IPS DF 6.9 (cell line): ENCODE data around the gene COL8A2.

Experiments
- DNase-seq: peaks from one replicate; pipeline ENCODE4 v3.0.0-alpha.2; 2013; ENCODE audit warnings: low read depth, low spot score
- H3K27ac ChIP-seq: one replicate; pipeline ENCODE4 v1.5.1; 2013; ENCODE audit warnings: low read length, control low read depth
- H3K27me3 ChIP-seq: 2 replicates; pipeline ENCODE4 v1.6.1; 2013; ENCODE audit warnings: mild to moderate bottlenecking, low read length; ENCODE audit not compliant: control insufficient read depth, insufficient read depth
- H3K36me3 ChIP-seq: 2 replicates; pipeline ENCODE4 v1.6.1; 2013; ENCODE audit warnings: low read length; ENCODE audit not compliant: control insufficient read depth, insufficient read depth
- H3K4me1 ChIP-seq: 2 replicates; pipeline ENCODE4 v1.6.1; 2013; ENCODE audit warnings: low read length; ENCODE audit not compliant: control insufficient read depth, insufficient read depth
- H3K4me3 ChIP-seq: 2 replicates; pipeline ENCODE4 v1.5.1; 2013; ENCODE audit warnings: mild to moderate bottlenecking, low read length
- H3K9me3 ChIP-seq: 2 replicates; pipeline ENCODE4 v1.6.1; 2013; ENCODE audit warnings: low read length, inconsistent platforms; ENCODE audit not compliant: control insufficient read depth, insufficient read depth
- WGBS: extraction: QIAGEN DNeasy Blood & Tissue Kit; methylation state at CpG from one replicate; pipeline ENCODE4 v1.1.7; 2013; ENCODE audit warnings: mixed read lengths, missing lambda C conversion rate; ENCODE audit not compliant: insufficient read length, insufficient coverage; 5-methylcytosine and 5-hydroxymethylcytosine counted together

Gene COL8A2

GRCh38 chr1:36150296-36151133 is 25.5 kb upstream of the COL8A2 start:
- no peak for DNase-seq
- Histone ChIP-seq H3K4me1 (peaks cover 8% of the 10 kb centered on the region; the same call in 1 of the 2 replicates), H3K27me3 (peaks cover 20% of the 10 kb centered on the region), H3K9me3 (no peaks in the 10 kb centered on the region), H3K4me3 (no peak overlapping the region), H3K27ac (no peak overlapping the region), H3K36me3 (no peaks in the 10 kb centered on the region)
- WGBS = no CpG with 5 or more reads among the region's 12 CpGs

- Histone ChIP-seq H3K9me3 (no peaks in the 10 kb centered on the region), H3K27ac (no peak overlapping the region), H3K27me3 (peaks cover 19% of the 10 kb centered on the region), H3K4me3 (no peak overlapping the region), H3K36me3 (no peaks in the 10 kb centered on the region), H3K4me1 (peaks cover 6% of the 10 kb centered on the region; the same call in 1 of the 2 replicates)
- WGBS = no CpG with 5 or more reads among the region's 6 CpGs
- no peak for DNase-seq
Measured at GRCh38 chr1:36149973-36150295, 24.9 kb upstream of the COL8A2 start.

- Histone ChIP-seq H3K27me3 (peaks cover 13% of the 10 kb centered on the region), H3K4me1 (peaks cover 6% of the 10 kb centered on the region; the same call in 1 of the 2 replicates), H3K36me3 (no peaks in the 10 kb centered on the region), H3K4me3 (peak within 1 kb of the TSS; percentile 52; the same call in 1 of the 2 replicates), H3K9me3 (no peaks in the 10 kb centered on the region), H3K27ac (no peak within 1 kb of the TSS)
- no CpG with 5 or more reads among the region's 62 CpGs for WGBS
- DNase-seq = peak; percentile 99
Measured at GRCh38 chr1:36149237-36149972, 24.4 kb upstream of the COL8A2 start, which contains the start of gene TRAPPC3. Gene TRAPPC3, minus strand, starts transcription at chr1:36149486. Its CDS starts 108 bp downstream, at chr1:36149378.

DNA sequence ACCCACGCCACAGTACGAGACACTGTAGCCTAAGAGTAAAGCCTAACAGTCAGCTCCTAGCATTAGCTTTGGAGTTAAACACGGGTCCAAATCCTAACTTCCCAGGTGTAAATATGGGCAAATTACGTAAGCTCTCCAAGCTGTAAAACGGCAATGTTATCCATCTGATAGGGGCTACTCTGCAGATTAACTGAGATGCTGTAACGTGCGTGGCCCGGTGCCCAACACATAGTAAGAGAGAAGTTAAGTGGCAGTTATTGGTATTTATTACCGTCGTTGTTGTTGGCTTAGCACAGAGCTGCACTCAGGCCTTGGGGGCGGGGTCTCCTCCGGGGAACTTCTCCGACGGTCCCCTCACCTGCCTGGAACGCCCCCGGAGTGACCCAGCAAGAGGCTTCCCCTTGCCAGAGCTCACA is 23.8 kb upstream of the COL8A2 start:
- peaks cover 6% of the 10 kb centered on the region; the same call in 1 of the 2 replicates for H3K4me1 ChIP-seq
- peak overlapping the region; percentile 52; the same call in 1 of the 2 replicates for H3K4me3 ChIP-seq
- no peaks in the 10 kb centered on the region for H3K36me3 ChIP-seq
- H3K27me3 ChIP-seq = peaks cover 10% of the 10 kb centered on the region
- no CpG with 5 or more reads among the region's 16 CpGs for WGBS
- DNase-seq = no peak
- H3K9me3 ChIP-seq = no peaks in the 10 kb centered on the region
- H3K27ac ChIP-seq = no peak overlapping the region

DNA sequence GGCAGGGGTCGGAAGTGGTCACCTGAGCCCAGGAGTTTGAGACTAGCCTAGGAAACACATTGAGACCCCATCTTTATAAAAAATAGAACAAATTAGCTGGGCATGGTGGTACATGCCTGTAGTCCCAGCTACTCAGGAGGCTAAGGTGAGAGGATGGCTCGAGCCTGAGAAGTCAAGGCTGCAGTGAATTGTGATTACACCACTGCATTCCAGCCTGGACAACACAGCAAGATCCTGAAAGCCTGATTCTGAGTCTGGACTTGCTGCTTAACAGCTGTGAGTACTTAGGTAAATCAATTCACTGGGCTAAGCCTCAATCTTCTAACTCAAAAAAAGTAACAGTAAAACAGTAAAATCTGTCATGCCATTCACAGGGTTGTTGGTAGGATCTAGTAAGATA is 19.4 kb upstream of the COL8A2 start:
- WGBS = no CpG with 5 or more reads among the region's 2 CpGs
- H3K27ac ChIP-seq = no peak overlapping the region

DNA sequence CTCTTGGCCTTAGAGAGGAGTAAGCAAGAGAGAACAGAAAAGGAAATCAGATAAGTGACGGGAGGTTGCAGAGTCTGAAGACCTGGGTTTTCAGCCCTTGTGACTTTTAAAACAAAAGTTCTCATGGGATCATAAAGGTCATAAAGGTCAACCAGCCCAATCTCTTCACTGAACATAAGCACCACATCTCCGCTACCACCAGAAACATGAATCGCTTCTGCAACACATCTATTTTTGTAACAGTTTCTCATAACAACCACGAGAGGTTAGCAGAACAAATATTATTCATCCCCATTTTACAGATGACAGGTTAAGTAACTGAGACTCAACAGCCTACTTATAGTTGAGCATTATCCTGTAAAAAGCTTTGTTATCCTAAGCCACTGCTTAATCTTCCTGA is 18.4 kb upstream of the COL8A2 start:
- Histone ChIP-seq H3K4me1 (no peaks in the 10 kb centered on the region), H3K9me3 (no peaks in the 10 kb centered on the region), H3K27me3 (no peaks in the 10 kb centered on the region), H3K4me3 (no peak overlapping the region), H3K36me3 (no peaks in the 10 kb centered on the region), H3K27ac (no peak overlapping the region)
- WGBS = no CpG with 5 or more reads among the region's 4 CpGs
- no peak for DNase-seq

More for the DNA sequence above, 19.4 kb upstream of the COL8A2 start:
- Histone ChIP-seq H3K36me3 (no peaks in the 10 kb centered on the region), H3K4me1 (no peaks in the 10 kb centered on the region), H3K4me3 (no peak overlapping the region), H3K9me3 (no peaks in the 10 kb centered on the region), H3K27me3 (no peaks in the 10 kb centered on the region)
- DNase-seq = no peak

DNA sequence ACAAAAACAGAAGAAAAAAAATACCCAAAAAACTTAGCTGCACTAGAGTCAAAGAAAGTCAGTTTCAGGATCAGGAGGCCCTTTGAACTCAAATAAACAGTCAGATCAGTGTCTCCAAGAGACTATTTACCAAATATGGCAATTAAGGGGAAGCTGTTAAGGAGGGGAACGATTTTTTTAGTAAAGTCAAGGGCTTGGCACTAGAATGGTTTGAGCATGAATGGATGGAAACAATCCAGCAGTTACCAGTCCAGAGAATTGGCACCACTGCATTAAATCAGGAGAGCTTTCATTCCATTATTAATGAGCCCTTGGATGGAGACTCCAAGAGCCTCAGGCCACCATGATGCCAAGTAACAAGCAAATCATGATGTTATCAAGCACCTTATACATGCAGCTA is 17.1 kb upstream of the COL8A2 start:
- no peaks in the 10 kb centered on the region for H3K36me3 ChIP-seq
- no peaks in the 10 kb centered on the region for H3K9me3 ChIP-seq
- no peak for DNase-seq
- WGBS = no CpG with 5 or more reads among the region's 1 CpG
- no peaks in the 10 kb centered on the region for H3K27me3 ChIP-seq
- no peaks in the 10 kb centered on the region for H3K4me1 ChIP-seq
- no peak overlapping the region for H3K27ac ChIP-seq
- H3K4me3 ChIP-seq = no peak overlapping the region

DNA sequence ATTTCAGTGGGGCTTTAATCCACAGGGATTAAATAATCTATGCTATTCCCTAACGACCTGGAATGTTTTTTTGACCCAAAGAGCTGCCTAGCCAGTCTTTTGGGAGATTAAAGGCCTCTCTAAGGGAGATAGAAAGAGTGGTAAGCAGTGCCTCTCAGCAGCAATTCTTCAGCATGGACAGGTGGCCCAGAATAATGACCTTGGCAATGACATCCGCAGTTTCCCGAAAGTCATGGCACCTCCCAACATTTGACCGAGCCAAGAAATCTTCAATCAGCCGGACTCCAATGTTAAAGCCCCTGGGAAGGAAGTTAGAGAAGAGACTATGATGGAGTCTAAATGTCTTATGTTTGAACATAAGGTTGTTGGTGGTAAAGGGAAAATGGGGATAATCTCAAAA is 14.5 kb upstream of the COL8A2 start:
- no CpG with 5 or more reads among the region's 5 CpGs for WGBS
- no peaks in the 10 kb centered on the region for H3K36me3 ChIP-seq

GRCh38 chr1:36137776-36138175 is 12.8 kb upstream of the COL8A2 start:
- no peak for DNase-seq
- Histone ChIP-seq H3K27ac (no peak overlapping the region), H3K36me3 (no peaks in the 10 kb centered on the region), H3K27me3 (no peaks in the 10 kb centered on the region), H3K9me3 (no peaks in the 10 kb centered on the region), H3K4me1 (no peaks in the 10 kb centered on the region), H3K4me3 (no peak overlapping the region)
- WGBS = no CpG with 5 or more reads among the region's 3 CpGs

More for the DNA sequence above, 14.5 kb upstream of the COL8A2 start:
- H3K9me3 ChIP-seq = no peaks in the 10 kb centered on the region
- no peaks in the 10 kb centered on the region for H3K4me1 ChIP-seq
- no peaks in the 10 kb centered on the region for H3K27me3 ChIP-seq
- no peak overlapping the region for H3K4me3 ChIP-seq
- H3K27ac ChIP-seq = no peak overlapping the region
- no peak for DNase-seq

DNA sequence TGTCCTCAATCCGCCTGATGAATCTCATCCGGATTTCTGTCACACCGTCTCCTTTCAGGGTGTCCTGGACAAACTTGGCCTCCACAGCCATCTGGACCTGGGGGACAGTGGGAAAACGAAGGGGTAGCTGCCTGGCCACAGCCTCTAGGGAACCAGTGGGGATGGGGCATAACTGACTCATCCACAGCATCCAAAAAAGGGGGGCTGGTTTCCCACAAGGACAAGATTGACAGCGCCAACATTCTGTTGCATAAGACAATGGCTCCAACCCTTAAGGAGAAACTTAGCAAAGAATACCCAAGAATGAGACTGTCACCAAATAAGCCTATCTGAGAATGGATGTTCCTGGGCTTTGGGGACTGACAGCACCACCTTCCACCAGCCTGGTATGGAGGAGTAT is 12.2 kb upstream of the COL8A2 start:
- Histone ChIP-seq H3K9me3 (no peaks in the 10 kb centered on the region), H3K4me1 (no peaks in the 10 kb centered on the region), H3K36me3 (no peaks in the 10 kb centered on the region), H3K4me3 (no peak overlapping the region), H3K27ac (no peak overlapping the region), H3K27me3 (no peaks in the 10 kb centered on the region)
- no CpG with 5 or more reads among the region's 5 CpGs for WGBS
- no peak for DNase-seq
